Measurements from ENCODE around the gene HSD17B4. TPM values are rescaled to one million over a fixed set of nuclear protein-coding genes. Genes with fewer than 3 reads are reported as not detected.

HSD17B4 gene
- total and polyA plus RNA-seq, 9 of the 15 experiments (the other 6 are each of a cell fraction or from before 2014, with no cell fraction given) = 50.6 to 187 (median 94.6) TPM

- TF ChIP-seq HMBOX1 (IDR thresholded peaks at IDR 0.05) (no peak), XRCC4 (IDR thresholded peaks at IDR 0.05; ENCODE audit: extremely low read depth, insufficient read depth, insufficient read length) (no peak), SNIP1 (IDR thresholded peaks at IDR 0.05; ENCODE audit: low read depth) (no peak)
Measured at GRCh38 chr5:119532637-119533036, 80.3 kb downstream of the HSD17B4 start (continued).

GRCh38 chr5:119537704-119538103 is 85.4 kb downstream of the HSD17B4 start:
- no peak for ATAC-seq
- Histone ChIP-seq H3K9me3 (replicated peaks; ENCODE audit: control insufficient read depth, insufficient read depth, low read depth, low read length) (no peaks in the 10 kb centered on the region), H3K4me3 (no peak overlapping the region), H3K79me2 (ENCODE audit: control insufficient read depth, insufficient read depth, low read length) (no peaks in the 10 kb centered on the region), H3K36me3 (ENCODE audit: control insufficient read depth, insufficient read depth, low read length) (peaks cover 6% of the 10 kb centered on the region; the same call in 2 of the 3 replicates), H3K4me2 (ENCODE audit: insufficient read depth, low read length) (no peak overlapping the region), H2AFZ (ENCODE audit: low read depth, low read length) (no peak overlapping the region), H4K20me1 (replicated peaks; ENCODE audit: control insufficient read depth, insufficient read depth, low read length) (no peaks in the 10 kb centered on the region), H3K27ac (ENCODE audit: extremely low read depth, low read depth, low read length) (no peak overlapping the region), H3K9ac (ENCODE audit: insufficient read depth in 1 of 2, low read depth in 2 of 2, low read length in 2 of 2) (no peak overlapping the region), H3K4me1 (replicated peaks in 1 of 2; ENCODE audit: control insufficient read depth in 2 of 2, insufficient read depth in 2 of 2, low read length in 2 of 2) (peaks cover 0 to 4% of the 10 kb centered on the region in 2 experiments; a peak in 1 of 5 replicates), H3K27me3 (ENCODE audit: control insufficient read depth in 2 of 2, insufficient read depth in 2 of 2, low read length in 2 of 2) (no peaks in the 10 kb centered on the region), H3K9me1 (ENCODE audit: control insufficient read depth, insufficient read depth, low read length) (no peaks in the 10 kb centered on the region)
- FAIRE-seq = no peak
- BruUV-seq (replicated peaks) = no TSS peak
- no peak for DNase-seq (ENCODE audit: extremely low read depth in 1 of 4, low spot score in 3 of 4)
- TF ChIP-seq GTF2E2 (tag; IDR thresholded peaks at IDR 0.05) = no peak
- TF ChIP-seq EWSR1 (IDR thresholded peaks at IDR 0.05; ENCODE audit: borderline replicate concordance, low read depth, partially characterized antibody) = no peak
- no peak for TF ChIP-seq ZNF778 (CRISPR knock-in tag; IDR thresholded peaks at IDR 0.05)
- TF ChIP-seq ZNF175 (CRISPR knock-in tag; IDR thresholded peaks at IDR 0.05; ENCODE audit: low read depth) = no peak
- peak; percentile 91 for TF ChIP-seq ZBTB40 (IDR thresholded peaks at IDR 0.05)
- TF ChIP-seq ZBTB40 (CRISPR knock-in tag; IDR thresholded peaks at IDR 0.05) = peak; percentile 84
- no peak for TF ChIP-seq CREM (IDR thresholded peaks at IDR 0.05; ENCODE audit: low read depth)
- TF ChIP-seq CHD2 (IDR thresholded peaks at IDR 0.05; ENCODE audit: low read depth, low read length) = no peak
- TF ChIP-seq RBM34 (IDR thresholded peaks at IDR 0.05; ENCODE audit: borderline replicate concordance, insufficient read depth, low read length) = no peak
- 83% methylated on average over 2 of the region's 2 CpGs for WGBS (ENCODE audit: insufficient coverage, low coverage, missing lambda C conversion rate)
- in situ Hi-C loops (cut with MboI) = no loop called here
- intact Hi-C loops (cut with micrococcal nuclease) = no loop called here
- POLR2A ChIA-PET = interaction anchor here (0.5 kb wide), 1 partner anchor 340 kb away, joined by 3 read pairs; no protein-coding TSS in a partner anchor
- CTCF ChIA-PET (ENCODE audit: low intra/inter-chr PET ratio) = no interaction called here
